HEK293 (cell line): Measurements from ENCODE around the gene NEK7.
A peak's percentile ranks its signal among the peaks of the same experiment; 100 is the strongest.

Source experiments
- BCL11A ChIP-seq: fragments of 450-650 bp; formaldehyde crosslinking; IDR thresholded peaks from 2 replicates; pipeline ENCODE4 v1.5.1; 2016; ENCODE audit warnings: low read depth, missing biosample characterization, missing genetic modification characterization
- KLF10 ChIP-seq: fragments of 450-650 bp; IDR thresholded peaks from 2 replicates; pipeline ENCODE4 v1.5.1; 2018; ENCODE audit warnings: missing biosample characterization, mild to moderate bottlenecking, missing genetic modification characterization
- MEIS1 ChIP-seq: sonication (generic); formaldehyde crosslinking; IDR thresholded peaks from 2 replicates; pipeline ENCODE4 v1.8.1; 2022; ENCODE audit warnings: missing genetic modification reagents, mild to moderate bottlenecking, borderline replicate concordance
- PRDM1 ChIP-seq: fragments of 450-650 bp; formaldehyde crosslinking; IDR thresholded peaks from 2 replicates; pipeline ENCODE4; 2016; ENCODE audit warnings: missing biosample characterization, missing genetic modification characterization
- ZNF274 ChIP-seq, 2 experiments: fragments of 200-500 bp in 1 of 2; fragments of 450-650 bp in 1 of 2; sonication (Bioruptor generic) in 1 of 2; formaldehyde crosslinking in 1 of 2; IDR thresholded peaks; 2 replicates each; pipeline versions ENCODE4 v1.5.1 to v1.6.1; 2014 to 2016; ENCODE audit warnings: borderline replicate concordance in 1 of 2, inconsistent platforms in 1 of 2, low read length in 1 of 2, missing biosample characterization in 1 of 2, missing genetic modification characterization in 1 of 2
- ZNF768 ChIP-seq: fragments of 450-650 bp; formaldehyde crosslinking; IDR thresholded peaks from 2 replicates; pipeline ENCODE4 v1.5.1; 2018; ENCODE audit warnings: missing biosample characterization, mild to moderate bottlenecking, missing genetic modification characterization
- TF ChIP-seq, protein P1 (sequence below): fragments of 450-650 bp; formaldehyde crosslinking; IDR thresholded peaks from 2 replicates; pipeline ENCODE4 v1.5.1; 2016; ENCODE audit warnings: missing biosample characterization, missing genetic modification characterization
- TF ChIP-seq, protein P2 (sequence below): fragments of 450-650 bp; formaldehyde crosslinking; IDR thresholded peaks from 2 replicates; pipeline ENCODE4 v1.5.1; 2016; ENCODE audit warnings: missing biosample characterization, missing genetic modification characterization
- TF ChIP-seq, protein P3 (sequence below): fragments of 450-650 bp; formaldehyde crosslinking; IDR thresholded peaks from 2 replicates; pipeline ENCODE4 v1.5.1; 2016; ENCODE audit warnings: missing biosample characterization, missing genetic modification characterization
- TF ChIP-seq, protein P4 (sequence below): fragments of 450-650 bp; formaldehyde crosslinking; conservative IDR thresholded peaks from 2 replicates; pipeline ENCODE4 v1.5.1; 2016; ENCODE audit warnings: low read depth, missing biosample characterization, missing genetic modification characterization
- TF ChIP-seq, protein P5 (sequence below): fragments of 450-650 bp; IDR thresholded peaks from 2 replicates; pipeline ENCODE4 v1.5.1; 2018; ENCODE audit warnings: missing biosample characterization, missing genetic modification characterization
- TF ChIP-seq, protein P6 (sequence below): fragments of 450-650 bp; formaldehyde crosslinking; IDR thresholded peaks from 2 replicates; pipeline ENCODE4 v1.5.1; 2016; ENCODE audit warnings: missing biosample characterization, missing genetic modification characterization

DNA sequence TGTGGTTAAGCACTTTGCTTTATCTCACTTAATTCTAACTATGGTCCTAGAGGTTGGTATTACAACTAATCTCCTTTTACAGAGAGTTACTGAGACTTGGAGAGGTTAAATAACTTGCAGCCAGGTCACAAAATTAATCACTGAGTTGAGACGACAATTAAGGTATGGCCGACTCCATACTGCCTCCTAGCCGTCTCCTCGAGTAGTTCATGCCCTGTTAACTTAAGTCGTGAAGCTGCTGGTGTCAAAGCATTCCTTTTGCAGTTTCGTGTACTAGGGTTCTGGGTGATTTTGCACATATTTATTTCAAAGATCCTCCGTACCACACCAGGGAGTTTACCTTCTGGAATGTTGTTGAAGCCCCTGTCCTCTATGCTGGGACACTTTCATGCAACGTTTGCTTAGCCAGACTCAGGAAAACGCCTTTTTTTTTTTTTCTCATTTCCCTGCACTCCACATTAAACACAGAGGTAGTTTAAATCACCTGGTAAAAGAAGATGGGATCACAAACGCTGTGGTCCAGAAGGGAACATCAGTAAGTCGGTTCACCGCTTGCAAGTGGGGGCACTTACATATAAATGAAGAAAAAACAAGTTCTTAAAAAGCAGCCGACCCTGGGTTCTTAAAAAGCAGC lies 570 bp upstream of the NEK7 start:
- TF ChIP-seq, protein P1, sequence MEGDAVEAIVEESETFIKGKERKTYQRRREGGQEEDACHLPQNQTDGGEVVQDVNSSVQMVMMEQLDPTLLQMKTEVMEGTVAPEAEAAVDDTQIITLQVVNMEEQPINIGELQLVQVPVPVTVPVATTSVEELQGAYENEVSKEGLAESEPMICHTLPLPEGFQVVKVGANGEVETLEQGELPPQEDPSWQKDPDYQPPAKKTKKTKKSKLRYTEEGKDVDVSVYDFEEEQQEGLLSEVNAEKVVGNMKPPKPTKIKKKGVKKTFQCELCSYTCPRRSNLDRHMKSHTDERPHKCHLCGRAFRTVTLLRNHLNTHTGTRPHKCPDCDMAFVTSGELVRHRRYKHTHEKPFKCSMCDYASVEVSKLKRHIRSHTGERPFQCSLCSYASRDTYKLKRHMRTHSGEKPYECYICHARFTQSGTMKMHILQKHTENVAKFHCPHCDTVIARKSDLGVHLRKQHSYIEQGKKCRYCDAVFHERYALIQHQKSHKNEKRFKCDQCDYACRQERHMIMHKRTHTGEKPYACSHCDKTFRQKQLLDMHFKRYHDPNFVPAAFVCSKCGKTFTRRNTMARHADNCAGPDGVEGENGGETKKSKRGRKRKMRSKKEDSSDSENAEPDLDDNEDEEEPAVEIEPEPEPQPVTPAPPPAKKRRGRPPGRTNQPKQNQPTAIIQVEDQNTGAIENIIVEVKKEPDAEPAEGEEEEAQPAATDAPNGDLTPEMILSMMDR (tag by site-specific recombination), result peak; percentile 54
- TF ChIP-seq ZNF768 (tag by site-specific recombination) (no peak), BCL11A (tag by site-specific recombination) (no peak), MEIS1 (CRISPR knock-in tag) (no peak), PRDM1 (tag by site-specific recombination) (no peak), KLF10 (tag by site-specific recombination) (no peak), ZNF274 (IDR thresholded peaks at IDR 0.05; ENCODE audit: low read length) (no peak), ZNF274 (tag by site-specific recombination; IDR thresholded peaks at IDR 0.05; ENCODE audit: borderline replicate concordance) (no peak)
- TF ChIP-seq, protein P2, sequence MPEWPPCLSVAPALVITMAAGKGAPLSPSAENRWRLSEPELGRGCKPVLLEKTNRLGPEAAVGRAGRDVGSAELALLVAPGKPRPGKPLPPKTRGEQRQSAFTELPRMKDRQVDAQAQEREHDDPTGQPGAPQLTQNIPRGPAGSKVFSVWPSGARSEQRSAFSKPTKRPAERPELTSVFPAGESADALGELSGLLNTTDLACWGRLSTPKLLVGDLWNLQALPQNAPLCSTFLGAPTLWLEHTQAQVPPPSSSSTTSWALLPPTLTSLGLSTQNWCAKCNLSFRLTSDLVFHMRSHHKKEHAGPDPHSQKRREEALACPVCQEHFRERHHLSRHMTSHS, result no peak
- TF ChIP-seq, protein P3, sequence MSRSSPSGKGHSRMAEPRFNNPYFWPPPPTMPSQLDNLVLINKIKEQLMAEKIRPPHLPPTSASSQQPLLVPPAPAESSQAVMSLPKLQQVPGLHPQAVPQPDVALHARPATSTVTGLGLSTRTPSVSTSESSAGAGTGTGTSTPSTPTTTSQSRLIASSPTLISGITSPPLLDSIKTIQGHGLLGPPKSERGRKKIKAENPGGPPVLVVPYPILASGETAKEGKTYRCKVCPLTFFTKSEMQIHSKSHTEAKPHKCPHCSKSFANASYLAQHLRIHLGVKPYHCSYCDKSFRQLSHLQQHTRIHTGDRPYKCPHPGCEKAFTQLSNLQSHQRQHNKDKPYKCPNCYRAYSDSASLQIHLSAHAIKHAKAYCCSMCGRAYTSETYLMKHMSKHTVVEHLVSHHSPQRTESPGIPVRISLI, result peak; percentile 69; the same call in 1 of the 2 replicates
- TF ChIP-seq, protein P4, sequence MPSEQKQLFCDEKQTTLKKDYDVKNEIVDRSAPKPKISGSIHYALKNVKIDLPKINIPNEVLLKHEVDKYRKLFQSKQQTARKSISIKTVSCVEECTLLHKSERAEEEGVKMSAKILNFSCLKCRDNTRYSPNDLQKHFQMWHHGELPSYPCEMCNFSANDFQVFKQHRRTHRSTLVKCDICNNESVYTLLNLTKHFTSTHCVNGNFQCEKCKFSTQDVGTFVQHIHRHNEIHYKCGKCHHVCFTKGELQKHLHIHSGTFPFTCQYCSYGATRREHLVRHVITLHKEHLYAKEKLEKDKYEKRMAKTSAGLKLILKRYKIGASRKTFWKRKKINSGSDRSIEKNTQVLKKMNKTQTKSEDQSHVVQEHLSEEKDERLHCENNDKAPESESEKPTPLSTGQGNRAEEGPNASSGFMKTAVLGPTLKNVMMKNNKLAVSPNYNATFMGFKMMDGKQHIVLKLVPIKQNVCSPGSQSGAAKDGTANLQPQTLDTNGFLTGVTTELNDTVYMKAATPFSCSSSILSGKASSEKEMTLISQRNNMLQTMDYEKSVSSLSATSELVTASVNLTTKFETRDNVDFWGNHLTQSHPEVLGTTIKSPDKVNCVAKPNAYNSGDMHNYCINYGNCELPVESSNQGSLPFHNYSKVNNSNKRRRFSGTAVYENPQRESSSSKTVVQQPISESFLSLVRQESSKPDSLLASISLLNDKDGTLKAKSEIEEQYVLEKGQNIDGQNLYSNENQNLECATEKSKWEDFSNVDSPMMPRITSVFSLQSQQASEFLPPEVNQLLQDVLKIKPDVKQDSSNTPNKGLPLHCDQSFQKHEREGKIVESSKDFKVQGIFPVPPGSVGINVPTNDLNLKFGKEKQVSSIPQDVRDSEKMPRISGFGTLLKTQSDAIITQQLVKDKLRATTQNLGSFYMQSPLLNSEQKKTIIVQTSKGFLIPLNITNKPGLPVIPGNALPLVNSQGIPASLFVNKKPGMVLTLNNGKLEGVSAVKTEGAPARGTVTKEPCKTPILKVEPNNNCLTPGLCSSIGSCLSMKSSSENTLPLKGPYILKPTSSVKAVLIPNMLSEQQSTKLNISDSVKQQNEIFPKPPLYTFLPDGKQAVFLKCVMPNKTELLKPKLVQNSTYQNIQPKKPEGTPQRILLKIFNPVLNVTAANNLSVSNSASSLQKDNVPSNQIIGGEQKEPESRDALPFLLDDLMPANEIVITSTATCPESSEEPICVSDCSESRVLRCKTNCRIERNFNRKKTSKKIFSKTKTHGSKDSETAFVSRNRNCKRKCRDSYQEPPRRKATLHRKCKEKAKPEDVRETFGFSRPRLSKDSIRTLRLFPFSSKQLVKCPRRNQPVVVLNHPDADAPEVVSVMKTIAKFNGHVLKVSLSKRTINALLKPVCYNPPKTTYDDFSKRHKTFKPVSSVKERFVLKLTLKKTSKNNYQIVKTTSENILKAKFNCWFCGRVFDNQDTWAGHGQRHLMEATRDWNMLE (tag by site-specific recombination), result no peak
- TF ChIP-seq, protein P5, sequence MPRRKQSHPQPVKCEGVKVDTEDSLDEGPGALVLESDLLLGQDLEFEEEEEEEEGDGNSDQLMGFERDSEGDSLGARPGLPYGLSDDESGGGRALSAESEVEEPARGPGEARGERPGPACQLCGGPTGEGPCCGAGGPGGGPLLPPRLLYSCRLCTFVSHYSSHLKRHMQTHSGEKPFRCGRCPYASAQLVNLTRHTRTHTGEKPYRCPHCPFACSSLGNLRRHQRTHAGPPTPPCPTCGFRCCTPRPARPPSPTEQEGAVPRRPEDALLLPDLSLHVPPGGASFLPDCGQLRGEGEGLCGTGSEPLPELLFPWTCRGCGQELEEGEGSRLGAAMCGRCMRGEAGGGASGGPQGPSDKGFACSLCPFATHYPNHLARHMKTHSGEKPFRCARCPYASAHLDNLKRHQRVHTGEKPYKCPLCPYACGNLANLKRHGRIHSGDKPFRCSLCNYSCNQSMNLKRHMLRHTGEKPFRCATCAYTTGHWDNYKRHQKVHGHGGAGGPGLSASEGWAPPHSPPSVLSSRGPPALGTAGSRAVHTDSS (tag by site-specific recombination), result no peak
- TF ChIP-seq, protein P6, sequence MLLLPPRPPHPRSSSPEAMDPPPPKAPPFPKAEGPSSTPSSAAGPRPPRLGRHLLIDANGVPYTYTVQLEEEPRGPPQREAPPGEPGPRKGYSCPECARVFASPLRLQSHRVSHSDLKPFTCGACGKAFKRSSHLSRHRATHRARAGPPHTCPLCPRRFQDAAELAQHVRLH (tag by site-specific recombination), result peak; percentile 74; the same call in 1 of the 2 replicates
